Heart left ventricle (tissue), 13 donors: ENCODE measurements around the gene KDM7A.

Source experiments
- CTCF ChIP-seq, 12 donors: fragments of 200-600 bp; sonication (generic) in 4 of 12; IDR thresholded peaks; one replicate each; pipeline versions ENCODE4 v1.5.0 to v1.8.0; 2018 to 2022; ENCODE audit warnings: antibody characterized with exemption in 12 of 12, mild to moderate bottlenecking in 5 of 12
- POLR2A ChIP-seq, 2 donors: fragments of 450-650 bp; IDR thresholded peaks; one replicate each; pipeline ENCODE4 v1.6.1; 2017; ENCODE audit warnings: antibody characterized with exemption in 2 of 2, mild to moderate bottlenecking in 2 of 2, moderate library complexity in 2 of 2
- donor health status: ischemic (EF 13 %, LVEDD 7.1; RV severe dilation, severe dysfunction).
- donor health status: DM: no; HTN: yes; CAD: no.
- donor health status: DM: no; HTN: no; CAD: no.
- donor health status: ischemic (EF 25% LVEDD 6.9; RV normal size, moderate dysfunction).
- donor health status: ischemic (EF 25% LVEDD 5.7; RV mildly dilated, moderate dysfunction).
- donor health status: ischemic (EF 35%, LVEDD 5.7; RV mildly dilated, moderate dysfunction).
- donor health status: nonischemic (EF 11% LVEDD 7.7; RV severe dilation, severe dysfunction).
- donor health status: DM: yes; HTN: yes; CAD: no.
- donor health status: PGD.
- donor health status: ischemic (EF 29% LVEDD 5.4; RV normal size, mild dysfunction).
- donor health status: nonischemic (EF 23%, LVEDD 6.1; RV moderate dilation, normal function).

- TF ChIP-seq POLR2A (IDR thresholded peaks at IDR 0.05) (no peak), CTCF (IDR thresholded peaks at IDR 0.05) (no peak)
Observed at GRCh38 chr7:140053812-140054539, 122.8 kb downstream of the KDM7A start.
